Motor neuron (in vitro differentiated cells): Measurements from ENCODE around the gene DNAAF5. TPM values are rescaled to one million over a fixed set of nuclear protein-coding genes. Genes with fewer than 3 reads are reported as not detected.
A peak's percentile ranks its signal among the peaks of the same experiment; 100 is the strongest.
"Not testable (repeated sequence)": the region's sequence is repeated elsewhere in the genome, so short reads cannot be mapped to it uniquely, and the experiment has no call there.

Source experiments
- ATAC-seq, 8 experiments: fragments of 200-7000 bp; cut with Tn5 transposase; replicated peaks in 6 of 8; 2 replicates each; pipeline ENCODE4 v1.8.0; 2021; ENCODE audit warnings: mild to moderate bottlenecking in 8 of 8, moderate library complexity in 8 of 8
- H3K27ac ChIP-seq, 2 donors: fragments of 250-450 bp; sonication (Bioruptor Pico); 2 replicates each; pipeline ENCODE4 v1.9.0; 2021; ENCODE audit warnings: antibody characterized with exemption in 2 of 2, mild to moderate bottlenecking in 2 of 2, moderate library complexity in 1 of 2
- H3K4me1 ChIP-seq, 2 donors: fragments of 250-450 bp; sonication (Bioruptor Pico); replicated peaks in 1 of 2; 2 replicates each; pipeline ENCODE4 v1.6.1; 2021; ENCODE audit warnings: antibody characterized with exemption in 2 of 2, mild to moderate bottlenecking in 2 of 2, moderate library complexity in 1 of 2
- H3K4me3 ChIP-seq, 5 donors: fragments of 250-450 bp; sonication (Bioruptor Pico); 2 replicates each; pipeline ENCODE4 v1.9.0; 2021; ENCODE audit warnings: antibody characterized with exemption in 5 of 5, mild to moderate bottlenecking in 5 of 5, moderate library complexity in 4 of 5
- WGBS, 10 experiments: fragments of 450-650 bp; shearing (Covaris generic); methylation state at CpG; one replicate each; pipeline ENCODE4 v1.0.0; 2022; 5-methylcytosine and 5-hydroxymethylcytosine counted together
- in situ Hi-C, 9 experiments: fragments of 400-800 bp; cut with MboI; loops; one replicate each; pipeline ENCODE4 v1.15.0; 2021; ENCODE audit warnings: low sequenced_read_pairs in 9 of 9, low pct_unique_long_range_greater_than_20kb in 2 of 9; ENCODE audit not compliant: unreplicated experiment in 9 of 9
- total RNA-seq, 8 experiments: library from RNA; unstranded; fragments of 300-600 nt; gene quantifications; 2 replicates each; pipeline versions ENCODE4 v1.2.3 to v1.2.4, GENCODE V29; 2022

The DNAAF5 gene
- total RNA-seq, 8 experiments from 2014 or later = 6.7 to 45.1 (median 14.5) TPM

DNA sequence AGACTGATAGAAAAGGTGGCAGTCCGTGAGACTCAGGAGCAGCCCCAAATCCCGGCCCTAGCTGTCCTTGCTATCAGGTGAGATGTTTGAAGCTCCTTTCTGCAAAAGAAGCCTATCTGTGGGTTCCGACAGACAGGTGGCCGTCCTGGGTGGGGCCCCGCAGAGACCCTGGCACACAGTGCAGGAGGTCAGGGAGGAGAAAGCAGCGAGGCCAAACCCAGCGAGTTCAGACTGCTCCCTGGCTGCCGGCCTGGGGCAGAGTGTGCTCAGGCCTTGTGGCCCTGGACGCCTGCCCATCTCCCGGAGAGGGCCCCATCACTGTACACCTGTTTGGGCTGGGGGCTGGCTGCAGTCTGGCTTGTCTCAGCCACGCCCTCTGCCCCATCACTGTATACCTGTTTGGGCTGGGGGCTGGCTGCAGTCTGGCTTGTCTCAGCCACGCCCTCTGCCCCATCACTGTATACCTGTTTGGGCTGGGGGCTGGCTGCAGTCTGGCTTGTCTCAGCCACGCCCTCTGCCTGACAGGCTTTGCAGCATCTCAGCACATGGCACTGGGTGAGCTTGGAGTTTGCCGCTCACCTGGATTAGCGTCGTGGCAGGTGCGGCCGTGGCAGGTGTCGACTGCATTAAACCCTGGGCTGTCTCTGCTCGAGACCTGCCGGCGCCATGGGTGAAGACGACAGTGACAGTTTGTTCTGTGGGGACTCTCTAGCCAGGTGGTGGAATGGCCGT is 12.4 kb downstream of the DNAAF5 start:
- H3K4me3 ChIP-seq = no peak overlapping the region
- H3K27ac ChIP-seq = no peak overlapping the region
- H3K4me1 ChIP-seq = no peaks in the 10 kb centered on the region
- no peak for ATAC-seq
- WGBS, 10 experiments = 80 to 100% (median 93%) methylated on average over 1 to 7 of the region's 24 CpGs; no CpG with 5 or more reads in 2 of the 10 experiments
- in situ Hi-C loops = no loop called here

DNA sequence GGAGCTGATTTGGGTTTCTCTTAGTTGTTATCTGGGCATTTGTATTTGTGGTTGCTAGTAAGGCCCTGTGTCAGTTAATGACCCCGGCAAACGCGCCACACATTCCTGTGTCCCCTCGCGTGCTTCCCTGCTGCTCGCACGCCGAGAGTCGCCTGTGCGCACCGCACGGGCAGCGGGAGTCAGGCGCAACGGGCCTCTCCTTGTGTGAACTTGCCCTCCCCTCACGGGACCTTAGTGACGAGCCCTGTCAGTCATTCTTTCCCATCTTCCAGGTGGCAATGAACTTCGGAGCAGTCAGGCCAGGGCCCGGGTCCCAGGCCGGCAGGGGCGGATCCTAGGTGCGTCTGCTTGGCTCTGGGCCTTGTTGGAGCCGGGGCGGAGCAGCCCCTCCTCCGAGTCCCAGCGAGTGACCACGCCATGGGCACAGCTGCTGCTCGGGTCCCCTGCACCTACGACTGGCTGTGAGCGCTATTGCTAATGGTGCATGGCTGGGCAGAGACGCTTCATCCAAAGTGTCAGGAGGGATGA is 13.0 kb downstream of the DNAAF5 start:
- H3K27ac ChIP-seq = no peak overlapping the region
- no peak for ATAC-seq
- H3K4me3 ChIP-seq = no peak overlapping the region
- H3K4me1 ChIP-seq = no peaks in the 10 kb centered on the region
- WGBS, 10 experiments = 80 to 100% (median 92%) methylated on average over 1 to 18 of the region's 31 CpGs; no CpG with 5 or more reads in 4 of the 10 experiments
- in situ Hi-C loops = no loop called here

DNA sequence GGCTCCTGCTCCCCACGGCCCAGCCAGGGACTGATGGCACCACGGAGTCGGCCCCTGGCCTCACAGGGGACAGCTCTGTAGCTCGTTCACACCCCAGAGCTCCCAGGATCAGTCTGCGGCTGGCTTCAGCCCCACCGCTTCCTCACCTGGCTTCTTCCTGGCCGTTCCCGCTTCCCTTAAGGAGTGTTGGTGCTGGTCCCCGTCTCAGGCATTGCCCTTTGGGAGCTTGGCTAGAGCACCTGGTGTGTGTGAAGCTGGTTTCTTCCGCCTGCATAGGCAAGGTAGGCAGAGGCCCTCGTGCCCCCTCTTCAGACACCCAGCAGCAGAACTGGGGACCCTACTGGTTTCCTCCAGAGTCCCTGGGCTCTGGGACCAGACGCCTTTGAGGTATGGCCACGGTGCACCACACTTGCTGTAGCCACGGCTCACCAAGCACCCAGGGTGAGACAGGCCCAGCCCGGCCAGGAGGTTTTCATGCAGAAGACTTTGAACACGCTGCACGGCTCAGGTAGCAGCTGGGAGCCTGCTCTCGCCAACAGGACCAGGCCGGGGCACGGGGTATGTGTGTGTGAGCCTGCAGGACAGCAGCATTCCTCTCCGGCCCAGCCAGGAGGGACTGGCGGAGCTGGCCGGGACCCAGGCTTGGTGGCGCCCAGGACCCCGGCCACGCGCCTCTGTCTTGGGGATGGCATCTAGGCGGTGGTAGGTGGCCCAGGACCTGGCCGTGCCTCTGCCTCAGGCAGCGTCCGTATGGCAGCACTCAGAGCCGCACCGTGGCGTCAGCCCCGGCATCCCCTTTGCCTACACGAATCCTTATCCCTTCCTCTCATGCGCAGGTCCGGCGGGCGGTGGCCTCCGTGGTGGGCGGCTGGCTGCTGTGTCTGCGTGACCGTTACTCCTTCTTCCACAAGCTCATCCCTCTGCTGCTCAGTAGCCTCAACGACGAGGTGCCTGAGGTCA is 13.8 kb downstream of the DNAAF5 start:
- in situ Hi-C loops = no loop called here
- ATAC-seq = no peak
- H3K27ac ChIP-seq = no peak overlapping the region
- 70 to 100% (median 93%) methylated on average over 2 to 11 of the region's 46 CpGs; no CpG with 5 or more reads in 6 of the 10 experiments for WGBS, 10 experiments
- H3K4me1 ChIP-seq = no peaks in the 10 kb centered on the region
- H3K4me3 ChIP-seq = no peak overlapping the region

DNA sequence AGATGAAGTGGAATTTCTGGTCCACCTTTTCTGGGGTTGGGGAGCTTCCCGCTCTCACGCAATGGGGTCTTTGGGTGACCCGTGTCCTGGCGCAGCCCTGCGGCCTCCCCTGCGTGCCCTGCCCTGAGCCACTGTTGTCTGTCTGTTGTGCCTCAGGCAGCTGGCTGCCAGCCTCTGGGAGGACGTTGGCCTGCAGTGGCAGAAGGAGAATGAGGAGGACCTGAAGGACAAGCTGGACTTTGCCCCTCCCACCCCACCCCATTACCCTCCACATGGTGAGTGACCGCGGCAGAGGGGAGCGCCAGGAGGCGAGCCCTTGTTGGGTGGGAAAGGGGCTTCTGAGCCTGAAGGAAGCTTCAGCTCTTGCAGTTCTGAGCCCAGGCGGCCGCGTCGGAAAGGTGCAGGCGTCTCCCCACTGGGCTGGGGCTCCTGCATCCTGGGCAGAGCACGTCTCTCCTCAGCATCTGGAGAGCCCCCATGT is 14.7 kb downstream of the DNAAF5 start:
- Histone ChIP-seq H3K4me3 (no peak overlapping the region), H3K27ac (no peak overlapping the region), H3K4me1 (no peaks in the 10 kb centered on the region)
- no peak for ATAC-seq
- WGBS, 10 experiments = 93% methylated on average over 3 of the region's 17 CpGs; no CpG with 5 or more reads in 9 of the 10 experiments
- in situ Hi-C loops = no loop called here

DNA sequence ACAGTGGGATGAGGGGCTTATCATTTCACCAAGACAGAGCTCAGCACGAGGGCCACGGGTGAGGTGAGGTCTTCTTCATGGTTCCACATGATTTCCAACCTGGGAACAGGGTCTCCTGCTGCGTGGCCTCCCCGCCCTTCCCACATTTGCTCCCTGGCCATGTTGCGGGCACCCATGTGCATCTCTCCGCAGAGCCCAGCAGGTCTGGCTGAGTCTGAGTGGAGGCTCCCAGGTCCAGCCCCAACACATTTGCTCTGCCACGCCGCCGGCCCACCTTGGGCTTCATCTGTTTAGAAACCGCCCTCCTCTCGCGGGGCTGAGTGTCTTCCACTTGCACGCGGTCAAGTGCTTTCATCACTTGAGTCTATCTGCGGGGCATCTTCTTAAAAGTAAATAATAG is 15.4 kb downstream of the DNAAF5 start:
- H3K27ac ChIP-seq = no peak overlapping the region
- H3K4me3 ChIP-seq = no peak overlapping the region
- 88 to 100% (median 98%) methylated on average over 1 to 15 of the region's 15 CpGs; no CpG with 5 or more reads in 4 of the 10 experiments for WGBS, 10 experiments
- H3K4me1 ChIP-seq = no peaks in the 10 kb centered on the region
- in situ Hi-C loops = no loop called here
- no peak for ATAC-seq

DNA sequence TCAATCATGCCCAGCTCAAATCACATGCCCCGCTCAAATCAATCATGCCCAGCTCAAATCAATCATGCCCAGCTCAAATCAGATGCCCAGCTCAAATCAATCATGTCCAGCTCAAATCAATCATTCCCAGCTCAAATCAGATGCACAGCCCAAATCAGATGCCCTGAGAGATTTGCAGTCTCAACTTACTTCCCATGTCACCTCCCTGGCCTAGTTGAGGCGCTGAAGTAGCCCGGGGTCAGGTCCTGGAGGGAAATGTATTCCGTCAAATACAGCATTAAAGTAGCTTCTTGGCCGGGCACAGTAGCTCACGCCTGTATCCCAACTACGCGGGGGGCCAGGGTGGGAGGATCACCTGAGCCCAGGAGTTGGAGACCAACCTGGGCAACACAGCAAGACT is 16.3 kb downstream of the DNAAF5 start:
- no peak overlapping the region for H3K27ac ChIP-seq
- H3K4me1 ChIP-seq = no peaks in the 10 kb centered on the region
- H3K4me3 ChIP-seq = no peak overlapping the region
- WGBS, 10 experiments = 61 to 100% (median 100%) methylated on average over 1 to 3 of the region's 8 CpGs; no CpG with 5 or more reads in 5 of the 10 experiments
- in situ Hi-C loops = no loop called here
- no peak for ATAC-seq

DNA sequence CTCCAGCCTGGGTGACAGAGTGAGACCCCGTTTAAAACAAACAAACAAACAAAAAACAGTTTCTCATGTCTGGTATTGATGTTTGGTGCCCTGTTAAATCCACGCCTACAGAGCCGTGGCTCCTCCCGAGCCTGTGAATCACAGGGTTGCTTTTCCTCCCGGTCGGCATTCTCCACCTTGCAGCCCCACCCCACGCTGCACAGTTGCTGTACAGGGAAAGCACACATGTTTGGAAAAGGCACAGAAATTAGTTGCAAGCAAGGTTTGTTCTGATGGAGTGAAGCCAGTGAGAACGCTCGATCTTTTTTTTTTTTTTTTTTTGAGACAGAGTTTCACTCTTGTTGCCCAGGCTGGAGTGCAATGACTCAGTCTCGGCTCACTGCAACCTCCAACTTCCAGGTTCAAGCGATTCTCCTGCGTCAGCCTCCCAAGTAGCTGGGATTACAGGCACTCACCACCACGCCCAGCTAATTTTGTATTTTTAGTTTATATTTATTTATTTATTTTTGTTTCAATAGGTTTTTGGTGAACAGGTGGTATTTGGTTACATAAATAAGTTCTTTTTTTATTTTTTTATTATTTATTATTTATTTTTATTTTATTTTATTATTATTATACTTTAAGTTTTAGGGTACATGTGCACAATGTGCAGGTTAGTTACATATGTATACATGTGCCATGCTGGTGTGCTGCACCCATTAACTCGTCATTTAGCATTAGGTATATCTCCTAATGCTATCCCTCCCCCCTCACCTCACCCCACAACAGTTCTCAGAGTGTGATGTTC is 17.0 kb downstream of the DNAAF5 start:
- WGBS, 10 experiments = 81 to 100% (median 91%) methylated on average over 3 to 12 of the region's 14 CpGs; no CpG with 5 or more reads in 1 of the 10 experiments
- H3K27ac ChIP-seq, in situ Hi-C loops, H3K4me1 ChIP-seq, H3K4me3 ChIP-seq: not testable (repeated sequence)
- ATAC-seq = peak in 2 of 8 experiments; percentile 37 to 94

DNA sequence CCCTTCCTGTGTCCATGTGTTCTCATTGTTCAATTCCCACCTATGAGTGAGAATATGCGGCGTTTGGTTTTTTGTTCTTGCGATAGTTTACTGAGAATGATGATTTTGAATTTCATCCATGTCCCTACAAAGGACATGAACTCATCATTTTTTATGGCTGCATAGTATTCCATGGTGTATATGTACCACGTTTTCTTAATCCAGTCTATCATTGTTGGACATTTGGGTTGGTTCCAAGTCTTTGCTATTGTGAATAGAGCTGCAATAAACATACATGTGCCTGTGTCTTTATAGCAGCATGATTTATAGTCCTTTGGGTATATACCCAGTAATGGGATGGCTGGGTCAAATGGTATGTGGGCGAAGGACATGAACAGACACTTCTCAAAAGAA is 17.6 kb downstream of the DNAAF5 start:
- H3K27ac ChIP-seq, H3K4me3 ChIP-seq, H3K4me1 ChIP-seq, ATAC-seq, in situ Hi-C loops: not testable (repeated sequence)
- 100% methylated on average over 1 of the region's 5 CpGs; no CpG with 5 or more reads in 9 of the 10 experiments for WGBS, 10 experiments

DNA sequence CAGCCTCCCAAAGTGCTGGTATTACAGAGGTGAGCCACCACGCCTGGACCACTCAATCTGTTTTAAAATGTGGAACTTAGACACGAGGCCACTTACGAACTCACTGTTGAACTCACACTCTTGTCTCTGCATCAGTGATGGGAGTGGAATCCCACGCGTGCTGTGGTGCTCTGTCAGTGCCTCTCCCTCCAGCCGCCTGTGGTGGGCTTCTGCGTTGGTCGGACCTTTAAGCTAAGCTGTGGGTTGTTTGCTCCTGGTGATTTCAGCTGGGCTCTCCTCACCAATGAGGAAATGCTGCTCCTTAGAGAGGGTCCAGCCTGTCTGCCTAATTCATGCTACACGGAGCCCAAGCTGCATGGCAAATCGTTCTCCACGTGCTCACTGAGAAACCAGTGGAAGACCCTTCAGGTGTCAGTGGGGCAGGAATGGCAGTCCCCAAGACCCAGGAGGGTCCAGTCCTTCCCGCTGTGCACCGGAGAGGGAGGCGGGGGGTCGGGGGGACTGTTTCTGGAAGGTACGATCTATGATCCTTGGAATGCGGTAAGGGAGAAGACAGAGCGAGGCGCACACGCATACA is 18.4 kb downstream of the DNAAF5 start:
- ATAC-seq = no peak
- 70 to 97% (median 92%) methylated on average over 2 to 13 of the region's 20 CpGs; no CpG with 5 or more reads in 2 of the 10 experiments for WGBS, 10 experiments
- no peaks in the 10 kb centered on the region for H3K4me1 ChIP-seq
- no peak overlapping the region for H3K4me3 ChIP-seq
- in situ Hi-C loops = no loop called here
- H3K27ac ChIP-seq = no peak overlapping the region

DNA sequence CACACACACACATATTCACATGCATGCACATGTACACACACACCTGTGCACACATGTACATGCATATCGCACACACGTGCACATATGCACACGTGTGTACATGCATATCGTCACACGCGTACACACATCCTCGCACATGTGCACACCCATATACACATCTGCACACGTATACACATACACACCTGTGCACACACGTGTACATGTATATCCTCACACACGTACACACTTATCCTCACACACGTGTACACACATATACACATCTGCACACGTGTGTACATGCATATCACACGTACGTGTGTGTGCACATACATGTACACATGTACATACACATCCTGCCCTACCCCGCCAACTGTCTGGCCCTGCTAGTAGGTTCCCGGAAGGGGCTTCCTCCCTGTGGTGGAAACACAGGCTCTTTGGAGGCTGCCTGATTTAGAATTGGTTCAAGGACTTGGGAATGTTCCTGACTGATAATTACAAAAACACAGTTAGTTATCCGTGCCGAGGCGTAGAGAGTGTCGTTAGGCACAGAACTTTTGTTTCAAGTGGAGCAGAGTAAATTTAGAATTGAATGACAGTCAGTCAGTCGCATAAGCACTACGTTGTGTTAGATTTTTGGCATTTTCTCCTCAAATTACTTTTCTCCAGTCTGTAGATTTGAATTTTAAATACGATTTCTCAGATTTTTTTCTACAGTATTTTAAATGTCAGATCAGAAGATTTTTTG is 19.1 kb downstream of the DNAAF5 start:
- ATAC-seq = no peak
- Histone ChIP-seq H3K4me3 (no peak overlapping the region), H3K4me1 (no peaks in the 10 kb centered on the region), H3K27ac (no peak overlapping the region)
- in situ Hi-C loops = no loop called here
- 85 to 97% (median 94%) methylated on average over 3 to 17 of the region's 23 CpGs; no CpG with 5 or more reads in 1 of the 10 experiments for WGBS, 10 experiments

DNA sequence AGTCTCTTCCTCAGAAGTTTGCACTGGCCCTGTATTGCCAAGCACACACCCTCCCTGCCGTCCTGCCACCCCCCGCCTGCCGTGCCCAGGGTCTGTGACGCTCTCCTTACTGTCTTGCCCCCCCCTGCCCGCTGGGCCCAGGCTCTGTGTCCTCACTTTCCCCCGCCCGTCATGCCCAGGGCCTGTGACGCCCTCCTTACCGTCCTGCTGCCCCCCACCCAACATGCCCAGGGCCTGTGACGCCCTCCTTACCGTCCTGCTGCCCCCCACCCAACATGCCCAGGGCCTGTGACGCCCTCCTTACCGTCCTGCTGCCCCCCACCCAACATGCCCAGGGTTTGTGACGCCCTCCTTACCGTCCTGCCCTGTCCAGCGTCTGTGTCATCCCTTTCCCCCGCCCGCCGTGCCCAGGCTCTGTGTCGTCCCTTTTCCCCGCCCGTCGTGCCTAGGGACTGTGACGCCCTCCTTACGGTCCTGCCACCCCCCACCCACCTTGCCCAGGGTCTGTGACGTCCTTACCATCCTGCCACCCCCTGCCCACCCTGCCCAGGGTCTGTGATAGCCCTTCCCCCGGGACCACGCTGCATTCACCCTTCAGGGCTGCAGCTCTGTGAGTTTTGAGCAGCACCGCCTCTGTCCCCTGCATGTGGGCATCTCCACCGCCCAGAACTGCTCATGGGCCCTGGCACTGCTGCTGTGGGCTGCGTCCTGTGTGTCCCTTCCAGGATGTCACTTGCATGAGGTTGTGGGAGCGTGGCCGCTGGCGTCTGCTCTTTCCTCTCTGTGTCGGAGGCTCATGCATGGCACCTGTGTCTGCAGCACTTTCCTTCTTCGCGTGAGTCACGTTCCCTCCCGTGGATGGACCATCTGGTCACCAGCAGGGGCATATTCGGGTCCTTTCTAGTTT is 19.9 kb downstream of the DNAAF5 start:
- ATAC-seq = no peak
- no peak overlapping the region for H3K27ac ChIP-seq
- in situ Hi-C loops = no loop called here
- 93 to 100% (median 97%) methylated on average over 4 to 8 of the region's 40 CpGs; no CpG with 5 or more reads in 6 of the 10 experiments for WGBS, 10 experiments
- H3K4me3 ChIP-seq = no peak overlapping the region
- H3K4me1 ChIP-seq = no peaks in the 10 kb centered on the region
